CD4-positive, alpha-beta memory T cell (primary cell): Measurements from ENCODE around the gene TCF12. TPM values are rescaled to one million over a fixed set of nuclear protein-coding genes. Genes with fewer than 3 reads are reported as not detected.
A peak's percentile ranks its signal among the peaks of the same experiment; 100 is the strongest.

ENCODE experiments used
- CTCF ChIA-PET: fragments of 350-600 bp; sonication (Branson Sonifier 250); formaldehyde crosslinking; loops from one replicate; lab custom pipeline; 2021; ENCODE audit warnings: inconsistent platforms; ENCODE audit not compliant: partially characterized antibody; lab: Charles Lee
- POLR2A ChIA-PET: fragments of 350-600 bp; sonication (Branson Sonifier 250); formaldehyde crosslinking; loops from one replicate; lab custom pipeline; 2021; ENCODE audit not compliant: partially characterized antibody; lab: Charles Lee
- DNase-seq, 5 donors: peaks; one replicate each; pipeline versions ENCODE4 v3.0.0 to v3.0.0-alpha.2; 2020 to 2022; ENCODE audit warnings: mixed read lengths in 1 of 5
- H3K27ac ChIP-seq: one replicate; pipeline ENCODE4 v1.7.0; 2013; ENCODE audit warnings: low read depth, low read length
- H3K27me3 ChIP-seq: 2 replicates; pipeline ENCODE4 v1.7.0; 2013; ENCODE audit warnings: mild to moderate bottlenecking, low read length, moderate library complexity; ENCODE audit not compliant: insufficient read depth
- H3K36me3 ChIP-seq: 2 replicates; pipeline ENCODE4 v1.7.0; 2013; ENCODE audit warnings: mild to moderate bottlenecking, low read length, moderate library complexity; ENCODE audit not compliant: insufficient read depth
- H3K4me1 ChIP-seq: 2 replicates; pipeline ENCODE4 v1.7.0; 2013; ENCODE audit warnings: mild to moderate bottlenecking, low read length, moderate library complexity; ENCODE audit not compliant: insufficient read depth
- H3K4me3 ChIP-seq, 2 donors: one replicate each; pipeline ENCODE4 v1.7.0; 2013; ENCODE audit warnings: low read length in 2 of 2, mild to moderate bottlenecking in 1 of 2
- H3K9me3 ChIP-seq, 2 donors: one replicate each; pipeline ENCODE4 v1.7.0; 2013; ENCODE audit warnings: low read length in 2 of 2, control low read depth in 1 of 2; ENCODE audit not compliant: control insufficient read depth in 1 of 2
- H3K27ac Mint-ChIP-seq, 7 donors: one replicate each; pipeline ENCODE4 v1.8.0; 2020 to 2021; ENCODE audit warnings: mixed read lengths in 7 of 7, mild to moderate bottlenecking in 6 of 7, inconsistent platforms in 3 of 7, moderate library complexity in 3 of 7
- H3K27me3 Mint-ChIP-seq, 2 donors: one replicate each; pipeline ENCODE4 v1.8.0; 2020 to 2021; ENCODE audit warnings: mixed read lengths in 2 of 2
- H3K36me3 Mint-ChIP-seq, 2 donors: one replicate each; pipeline ENCODE4 v1.8.0; 2020 to 2021; ENCODE audit warnings: mixed read lengths in 2 of 2, inconsistent platforms in 1 of 2, mild to moderate bottlenecking in 1 of 2
- H3K4me1 Mint-ChIP-seq, 4 donors: one replicate each; pipeline ENCODE4 v1.8.0; 2020 to 2021; ENCODE audit warnings: mixed read lengths in 4 of 4, mild to moderate bottlenecking in 1 of 4
- H3K4me3 Mint-ChIP-seq, 8 donors: one replicate each; pipeline ENCODE4 v1.8.0; 2020 to 2021; ENCODE audit warnings: mixed read lengths in 8 of 8, mild to moderate bottlenecking in 7 of 8, moderate library complexity in 6 of 8, inconsistent platforms in 3 of 8
- H3K9me3 Mint-ChIP-seq, 8 donors: one replicate each; pipeline ENCODE4 v1.8.0; 2020 to 2021; ENCODE audit warnings: mixed read lengths in 8 of 8, mild to moderate bottlenecking in 5 of 8, inconsistent platforms in 3 of 8, moderate library complexity in 1 of 8
- intact Hi-C: fragments of 100-400 bp; cut with micrococcal nuclease; formaldehyde crosslinking; loops from one replicate; pipeline ENCODE4 v1.15.1; 2023
- polyA plus RNA-seq, 2 donors: library from polyadenylated mRNA; unstranded; fragments of 300-500 nt; fragmentation: Illumina TruSeq; gene quantifications; one replicate each; pipeline ENCODE4 v1.2.3, GENCODE V29; 2021
- total RNA-seq, 2 experiments: library from RNA; stranded (reverse); gene quantifications; one replicate each; pipeline ENCODE4 v1.2.3, GENCODE V29; 2021

The TCF12 gene
- total and polyA plus RNA-seq, 4 experiments from 2014 or later: 36.5 to 86.5 (median 68.4) TPM

GRCh38 chr15:57312006-57312317, 393.5 kb downstream of the TCF12 start:
- Mint-ChIP-seq H3K9me3 (no peaks in the 10 kb centered on the region), H3K4me3 (no peak overlapping the region), H3K27ac (no peak overlapping the region), H3K4me1 (no peaks in the 10 kb centered on the region), H3K36me3 (no peaks in the 10 kb centered on the region), H3K27me3 (peaks cover 2 to 3% of the 10 kb centered on the region in 2 donors)
- Histone ChIP-seq H3K27ac (no peak overlapping the region), H3K36me3 (no peaks in the 10 kb centered on the region), H3K9me3 (no peaks in the 10 kb centered on the region), H3K4me1 (no peaks in the 10 kb centered on the region), H3K27me3 (no peaks in the 10 kb centered on the region), H3K4me3 (no peak overlapping the region)
- intact Hi-C loops: no loop called here
- no peak for DNase-seq
- POLR2A ChIA-PET: no interaction called here
- CTCF ChIA-PET: interaction anchor here (0.9 to 1.0 kb wide), 2 partner anchors 96 to 166 kb away, joined by 3 read pairs; no protein-coding TSS in a partner anchor

DNA sequence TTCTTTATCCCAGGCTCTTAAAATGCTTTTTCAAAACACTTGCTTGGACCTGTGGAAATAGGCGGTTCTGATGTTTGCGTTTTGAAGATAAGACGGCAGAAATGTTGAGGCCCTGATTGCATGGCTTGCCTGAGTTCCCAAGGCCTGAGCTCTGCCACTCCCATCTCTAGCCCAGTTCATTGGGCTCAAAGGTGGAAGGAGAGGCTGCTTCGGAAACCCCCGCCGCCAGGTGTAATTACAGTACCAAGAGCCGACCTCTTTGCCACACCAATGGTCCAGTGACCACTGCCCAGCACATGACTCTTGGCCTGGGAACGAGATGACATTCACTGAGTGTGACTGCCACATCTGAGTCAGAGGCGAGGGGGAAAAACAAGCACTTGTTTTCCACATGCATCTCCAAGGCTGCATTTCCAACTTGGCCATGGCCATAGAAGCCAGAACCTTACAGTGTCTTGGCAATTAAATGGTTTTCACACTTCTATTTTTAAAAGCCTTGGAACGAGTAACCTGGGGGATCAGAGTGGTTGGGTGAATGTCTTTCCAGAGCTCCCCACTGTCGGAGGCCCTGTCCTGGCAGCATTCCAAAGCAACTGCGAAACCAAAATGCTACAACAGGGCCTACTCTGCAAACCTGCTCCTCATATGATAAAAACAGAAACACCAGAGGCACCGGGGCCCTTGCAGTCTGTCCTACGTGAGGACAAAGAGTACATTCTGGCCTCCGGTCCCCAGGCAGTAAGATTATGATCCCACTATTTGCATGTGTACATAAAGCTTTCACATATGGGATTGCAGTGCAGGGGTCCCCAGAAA, 394.1 kb downstream of the TCF12 start:
- no peak overlapping the region for H3K27ac Mint-ChIP-seq
- no peak overlapping the region for H3K4me3 ChIP-seq
- H3K27me3 ChIP-seq: no peaks in the 10 kb centered on the region
- H3K27ac ChIP-seq: no peak overlapping the region
- no peaks in the 10 kb centered on the region for H3K36me3 ChIP-seq
- POLR2A ChIA-PET: no interaction called here
- no peak overlapping the region for H3K4me3 Mint-ChIP-seq
- no peaks in the 10 kb centered on the region for H3K9me3 ChIP-seq
- intact Hi-C loops: no loop called here
- CTCF ChIA-PET: interaction anchor here (0.9 to 1.0 kb wide), 2 partner anchors 97 to 167 kb away, joined by 3 read pairs; no protein-coding TSS in a partner anchor
- no peak for DNase-seq
- no peaks in the 10 kb centered on the region for H3K36me3 Mint-ChIP-seq
- H3K4me1 Mint-ChIP-seq: no peaks in the 10 kb centered on the region
- H3K27me3 Mint-ChIP-seq: peaks cover 2 to 6% of the 10 kb centered on the region in 2 donors
- no peaks in the 10 kb centered on the region for H3K4me1 ChIP-seq
- no peaks in the 10 kb centered on the region for H3K9me3 Mint-ChIP-seq

- Mint-ChIP-seq H3K27me3 (peaks cover 2 to 7% of the 10 kb centered on the region in 2 donors), H3K4me1 (no peaks in the 10 kb centered on the region), H3K36me3 (no peaks in the 10 kb centered on the region), H3K27ac (no peak overlapping the region), H3K9me3 (no peaks in the 10 kb centered on the region), H3K4me3 (no peak overlapping the region)
- ChIA-PET POLR2A (no interaction called here), CTCF (interaction anchor here (2.8 kb wide), 1 partner anchor 7 kb away, joined by 13 read pairs; no protein-coding TSS in a partner anchor)
- intact Hi-C loops: no loop called here
- no peak overlapping the region for H3K27ac ChIP-seq
- no peak overlapping the region for H3K4me3 ChIP-seq
- no peaks in the 10 kb centered on the region for H3K4me1 ChIP-seq
- no peaks in the 10 kb centered on the region for H3K27me3 ChIP-seq
- H3K9me3 ChIP-seq: no peaks in the 10 kb centered on the region
- no peaks in the 10 kb centered on the region for H3K36me3 ChIP-seq
- no peak for DNase-seq
Measured at GRCh38 chr15:57313134-57313483, 394.7 kb downstream of the TCF12 start.

- Mint-ChIP-seq H3K36me3 (no peaks in the 10 kb centered on the region), H3K9me3 (no peaks in the 10 kb centered on the region), H3K27ac (no peak overlapping the region), H3K27me3 (peaks cover 2 to 7% of the 10 kb centered on the region in 2 donors), H3K4me1 (no peaks in the 10 kb centered on the region), H3K4me3 (no peak overlapping the region)
- Histone ChIP-seq H3K27ac (no peak overlapping the region), H3K4me1 (no peaks in the 10 kb centered on the region), H3K9me3 (no peaks in the 10 kb centered on the region), H3K27me3 (no peaks in the 10 kb centered on the region), H3K4me3 (no peak overlapping the region), H3K36me3 (no peaks in the 10 kb centered on the region)
- ChIA-PET POLR2A (no interaction called here), CTCF (interaction anchor here (2.8 kb wide), 1 partner anchor 8 kb away, joined by 13 read pairs; no protein-coding TSS in a partner anchor)
- DNase-seq: no peak
- intact Hi-C loops: no loop called here
Measured at GRCh38 chr15:57314221-57314620, 395.8 kb downstream of the TCF12 start.

DNA sequence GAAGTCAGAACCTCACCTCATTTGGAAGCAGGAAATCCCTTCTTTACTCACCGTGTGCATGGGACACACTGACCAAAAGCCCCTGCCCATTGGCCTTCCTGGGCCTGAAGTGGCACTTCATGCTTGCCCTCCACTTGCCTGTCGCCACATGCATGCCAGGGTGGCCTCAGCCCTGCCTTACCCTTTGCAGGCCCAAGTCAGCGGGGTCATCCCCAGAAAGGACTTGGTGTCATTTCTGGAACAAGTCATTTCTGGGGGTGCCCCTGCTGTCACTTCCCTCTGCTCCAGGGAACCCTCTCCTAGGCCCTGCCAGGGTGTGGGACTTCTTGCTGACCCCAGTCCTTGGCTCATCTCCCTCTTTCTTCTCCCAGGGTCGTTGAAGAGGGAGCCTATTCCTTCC, 398.0 kb downstream of the TCF12 start:
- H3K4me3 Mint-ChIP-seq: no peak overlapping the region
- H3K27ac Mint-ChIP-seq: no peak overlapping the region
- no peak overlapping the region for H3K27ac ChIP-seq
- no peaks in the 10 kb centered on the region for H3K4me1 Mint-ChIP-seq
- no peaks in the 10 kb centered on the region for H3K9me3 Mint-ChIP-seq
- no peaks in the 10 kb centered on the region for H3K36me3 Mint-ChIP-seq
- no peaks in the 10 kb centered on the region for H3K36me3 ChIP-seq
- no peak for DNase-seq
- no peaks in the 10 kb centered on the region for H3K4me1 ChIP-seq
- H3K4me3 ChIP-seq: no peak overlapping the region
- H3K27me3 ChIP-seq: no peaks in the 10 kb centered on the region
- ChIA-PET CTCF (no interaction called here), POLR2A (no interaction called here)
- H3K9me3 ChIP-seq: no peaks in the 10 kb centered on the region
- intact Hi-C loops: no loop called here
- peaks cover 2 to 7% of the 10 kb centered on the region in 2 donors for H3K27me3 Mint-ChIP-seq

GRCh38 chr15:57319226-57319918, 400.9 kb downstream of the TCF12 start:
- Mint-ChIP-seq H3K9me3 (no peaks in the 10 kb centered on the region), H3K27me3 (peaks cover 3 to 4% of the 10 kb centered on the region in 2 donors), H3K4me3 (peak overlapping the region in 1 of 8 donors; percentile 54), H3K36me3 (no peaks in the 10 kb centered on the region), H3K4me1 (peaks cover 0 to 9% (median 0%) of the 10 kb centered on the region in 4 donors), H3K27ac (no peak overlapping the region)
- Histone ChIP-seq H3K36me3 (no peaks in the 10 kb centered on the region), H3K9me3 (no peaks in the 10 kb centered on the region), H3K27me3 (no peaks in the 10 kb centered on the region), H3K4me1 (no peaks in the 10 kb centered on the region), H3K27ac (no peak overlapping the region), H3K4me3 (no peak overlapping the region)
- ChIA-PET CTCF (no interaction called here), POLR2A (no interaction called here)
- intact Hi-C loops: no loop called here
- DNase-seq: no peak

- Mint-ChIP-seq H3K36me3 (no peaks in the 10 kb centered on the region), H3K9me3 (no peaks in the 10 kb centered on the region), H3K4me1 (peaks cover 1 to 9% (median 4%) of the 10 kb centered on the region in 4 donors), H3K4me3 (no peak overlapping the region), H3K27me3 (peaks cover 3 to 6% of the 10 kb centered on the region in 2 donors), H3K27ac (no peak overlapping the region)
- Histone ChIP-seq H3K27ac (no peak overlapping the region), H3K4me3 (no peak overlapping the region), H3K4me1 (no peaks in the 10 kb centered on the region), H3K27me3 (no peaks in the 10 kb centered on the region), H3K9me3 (no peaks in the 10 kb centered on the region), H3K36me3 (no peaks in the 10 kb centered on the region)
- POLR2A ChIA-PET: no interaction called here
- CTCF ChIA-PET: no interaction called here
- DNase-seq: no peak
- intact Hi-C loops: no loop called here
Measured at GRCh38 chr15:57319919-57320560, 401.6 kb downstream of the TCF12 start.
